Brain microvascular endothelial cell (primary cell): ENCODE results near the gene ECT2L.

Experiments
- DNase-seq: peaks from one replicate; pipeline ENCODE4 v3.0.0-alpha.2; 2020
- H3K27ac ChIP-seq: fragments of 250-450 bp; sonication (Bioruptor Pico); 2 replicates; pipeline ENCODE4 v1.5.1; 2020; ENCODE audit warnings: mild to moderate bottlenecking, moderate library complexity
- H3K27me3 ChIP-seq: fragments of 250-450 bp; sonication (Bioruptor Pico); replicated peaks from 2 replicates; pipeline ENCODE4 v1.5.1; 2020; ENCODE audit warnings: mild to moderate bottlenecking
- H3K36me3 ChIP-seq: fragments of 250-450 bp; sonication (Bioruptor Pico); replicated peaks from 2 replicates; pipeline ENCODE4 v1.5.1; 2020; ENCODE audit warnings: mild to moderate bottlenecking
- H3K4me3 ChIP-seq: 2 replicates; pipeline ENCODE4 v1.5.1; 2011; ENCODE audit warnings: low read depth, mild to moderate bottlenecking, control low read depth, low read length, moderate library complexity
- in situ Hi-C: cut with HindIII; loops from 2 replicates; pipeline ENCODE4 v1.10.0; 2017; ENCODE audit warnings: low sequenced_read_pairs, low pct_ligation_motif_present
- TF ChIP-seq, protein P1 (sequence below): IDR thresholded peaks from 2 replicates; pipeline ENCODE4 v1.5.1; 2011; ENCODE audit warnings: low read depth, mild to moderate bottlenecking, moderate library complexity, low read length, control low read depth, inconsistent platforms; ENCODE audit errors: missing control alignments

ECT2L gene

DNA sequence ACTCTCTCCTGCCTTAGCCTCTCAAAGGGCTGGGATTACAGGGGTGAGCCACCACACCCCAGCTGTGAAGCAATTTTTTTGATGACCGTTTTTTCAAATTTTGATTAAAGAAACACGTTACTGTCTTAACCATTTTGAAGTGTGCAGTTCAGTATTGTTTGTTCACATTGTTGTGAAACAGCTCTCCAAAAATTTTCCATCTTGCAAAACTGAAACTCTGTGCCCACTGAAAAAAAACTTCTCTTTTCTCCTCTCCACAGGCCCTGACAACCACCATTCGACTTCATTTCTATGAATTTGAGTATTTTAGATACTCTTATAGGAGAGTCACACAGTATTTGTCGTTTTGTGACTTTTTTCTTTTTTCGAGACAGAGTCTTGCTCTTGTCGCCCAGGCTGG is 53.9 kb downstream of the ECT2L start:
- TF ChIP-seq, protein P1, sequence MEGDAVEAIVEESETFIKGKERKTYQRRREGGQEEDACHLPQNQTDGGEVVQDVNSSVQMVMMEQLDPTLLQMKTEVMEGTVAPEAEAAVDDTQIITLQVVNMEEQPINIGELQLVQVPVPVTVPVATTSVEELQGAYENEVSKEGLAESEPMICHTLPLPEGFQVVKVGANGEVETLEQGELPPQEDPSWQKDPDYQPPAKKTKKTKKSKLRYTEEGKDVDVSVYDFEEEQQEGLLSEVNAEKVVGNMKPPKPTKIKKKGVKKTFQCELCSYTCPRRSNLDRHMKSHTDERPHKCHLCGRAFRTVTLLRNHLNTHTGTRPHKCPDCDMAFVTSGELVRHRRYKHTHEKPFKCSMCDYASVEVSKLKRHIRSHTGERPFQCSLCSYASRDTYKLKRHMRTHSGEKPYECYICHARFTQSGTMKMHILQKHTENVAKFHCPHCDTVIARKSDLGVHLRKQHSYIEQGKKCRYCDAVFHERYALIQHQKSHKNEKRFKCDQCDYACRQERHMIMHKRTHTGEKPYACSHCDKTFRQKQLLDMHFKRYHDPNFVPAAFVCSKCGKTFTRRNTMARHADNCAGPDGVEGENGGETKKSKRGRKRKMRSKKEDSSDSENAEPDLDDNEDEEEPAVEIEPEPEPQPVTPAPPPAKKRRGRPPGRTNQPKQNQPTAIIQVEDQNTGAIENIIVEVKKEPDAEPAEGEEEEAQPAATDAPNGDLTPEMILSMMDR: no peak
- in situ Hi-C loops: no loop called here
- H3K27ac ChIP-seq: no peak overlapping the region
- DNase-seq: no peak
- H3K27me3 ChIP-seq: no peaks in the 10 kb centered on the region
- H3K4me3 ChIP-seq: no peak overlapping the region
- no peaks in the 10 kb centered on the region for H3K36me3 ChIP-seq

DNA sequence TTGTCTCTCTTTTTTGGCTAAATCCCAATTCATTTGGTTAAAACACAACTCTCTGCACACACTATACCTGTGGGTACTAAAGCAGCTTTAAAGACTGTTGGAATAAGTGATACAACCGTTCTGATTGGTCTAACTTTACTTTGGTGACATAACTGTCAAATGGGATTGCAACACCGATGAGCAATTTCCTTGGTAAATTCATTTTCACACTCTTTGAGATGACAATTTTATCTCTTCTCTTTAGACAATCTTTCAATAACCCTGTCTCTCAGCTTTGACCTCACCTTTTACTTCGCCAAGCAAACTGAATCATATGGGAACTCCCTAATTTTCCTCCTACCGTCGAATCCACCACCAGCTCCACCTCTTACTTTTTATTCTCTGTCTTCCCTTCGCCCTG is 60.8 kb downstream of the ECT2L start:
- in situ Hi-C loops: no loop called here
- H3K4me3 ChIP-seq: no peak overlapping the region
- H3K27ac ChIP-seq: no peak overlapping the region
- H3K36me3 ChIP-seq: no peaks in the 10 kb centered on the region
- TF ChIP-seq, protein P1: no peak
- H3K27me3 ChIP-seq: no peaks in the 10 kb centered on the region
- no peak for DNase-seq

DNA sequence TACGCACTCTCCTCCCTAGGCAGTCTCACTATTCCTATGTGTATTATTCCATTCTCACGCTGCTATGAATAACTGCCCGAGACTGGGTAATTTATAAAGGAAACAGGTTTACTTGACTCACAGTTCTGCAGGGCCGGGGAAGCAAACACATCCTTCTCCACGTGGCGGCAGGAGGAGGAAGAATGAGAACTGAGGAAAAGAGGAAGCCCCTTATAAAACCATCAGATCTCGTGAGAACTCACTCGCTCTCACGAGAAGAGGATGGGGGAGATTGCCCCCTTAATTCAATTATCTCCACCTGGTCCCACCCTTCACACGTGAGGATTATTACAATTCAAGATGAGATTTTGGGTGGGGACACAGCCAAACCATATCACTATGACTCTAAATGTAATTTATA is 61.9 kb downstream of the ECT2L start:
- no peak overlapping the region for H3K27ac ChIP-seq
- TF ChIP-seq, protein P1: no peak
- no peaks in the 10 kb centered on the region for H3K36me3 ChIP-seq
- no peak overlapping the region for H3K4me3 ChIP-seq
- in situ Hi-C loops: no loop called here
- DNase-seq: no peak
- no peaks in the 10 kb centered on the region for H3K27me3 ChIP-seq

DNA sequence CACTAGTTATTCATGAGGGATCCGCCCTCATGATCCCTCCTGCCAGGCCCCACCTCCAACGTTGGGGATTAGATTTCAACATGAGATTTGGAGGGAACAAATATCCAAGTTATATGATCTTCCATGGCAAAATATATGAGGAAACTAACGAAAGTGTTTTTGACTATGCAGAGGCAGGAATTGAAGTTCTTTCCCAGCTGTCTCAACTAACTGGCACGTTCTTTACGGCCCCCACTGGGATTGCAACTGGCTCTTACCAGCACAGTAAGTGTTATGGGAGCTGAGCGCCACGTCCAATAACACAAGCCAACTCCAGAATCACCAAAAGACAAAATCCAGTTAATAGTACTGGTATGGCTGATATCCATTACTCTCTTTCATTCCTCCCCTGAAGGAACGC is 66.6 kb downstream of the ECT2L start:
- in situ Hi-C loops: no loop called here
- H3K27ac ChIP-seq: no peak overlapping the region
- TF ChIP-seq, protein P1: no peak
- H3K27me3 ChIP-seq: no peaks in the 10 kb centered on the region
- H3K36me3 ChIP-seq: no peaks in the 10 kb centered on the region
- H3K4me3 ChIP-seq: no peak overlapping the region
- no peak for DNase-seq

DNA sequence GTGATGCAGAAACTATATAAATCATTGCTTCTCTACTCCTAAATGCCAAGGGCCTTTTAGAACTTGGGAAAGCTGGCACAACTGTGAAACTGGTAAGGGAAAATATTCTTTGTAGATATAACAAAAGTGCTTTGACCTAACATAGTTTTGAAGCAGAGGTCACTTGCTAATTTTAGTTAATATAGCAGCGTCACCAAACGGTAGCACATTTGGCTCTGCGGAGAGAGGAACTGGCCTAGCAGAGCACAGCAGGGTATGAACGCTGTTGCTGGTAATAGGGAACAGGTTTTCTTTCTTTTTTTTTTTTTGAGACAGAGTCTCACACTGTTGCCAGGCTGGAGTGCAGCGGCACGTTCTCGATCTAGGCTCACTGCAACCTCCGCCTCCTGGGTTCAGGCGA is 67.4 kb downstream of the ECT2L start:
- H3K27me3 ChIP-seq: no peaks in the 10 kb centered on the region
- no peak overlapping the region for H3K4me3 ChIP-seq
- no peak overlapping the region for H3K27ac ChIP-seq
- H3K36me3 ChIP-seq: no peaks in the 10 kb centered on the region
- in situ Hi-C loops: no loop called here
- TF ChIP-seq, protein P1: no peak
- no peak for DNase-seq

DNA sequence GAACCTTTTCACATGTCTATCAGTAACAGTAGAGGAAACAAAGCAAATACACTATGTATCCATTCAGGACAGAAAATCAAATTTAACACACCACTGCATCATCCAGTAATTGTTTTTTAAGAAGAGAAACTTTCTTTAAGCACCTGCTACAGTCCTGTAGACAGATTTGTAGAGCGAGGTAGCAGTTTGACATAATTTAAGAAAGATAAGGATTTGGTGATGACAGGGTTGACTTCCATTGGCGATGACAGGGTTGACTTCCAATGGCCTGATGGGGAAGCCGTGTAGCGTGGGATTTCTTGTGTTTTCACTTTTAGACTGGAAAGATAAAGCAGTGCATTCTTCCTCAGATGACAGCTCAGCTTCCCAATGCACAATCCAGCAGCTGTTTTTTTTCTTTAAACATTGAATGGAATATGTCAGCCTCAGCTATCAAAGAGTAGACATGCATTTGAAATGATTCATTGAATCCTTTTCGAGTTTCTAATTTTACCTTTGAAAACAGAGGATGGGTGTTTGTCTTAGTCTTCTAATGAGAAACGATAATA is 68.5 kb downstream of the ECT2L start:
- in situ Hi-C loops: no loop called here
- Histone ChIP-seq H3K27ac (no peak overlapping the region), H3K27me3 (no peaks in the 10 kb centered on the region), H3K4me3 (no peak overlapping the region), H3K36me3 (no peaks in the 10 kb centered on the region)
- TF ChIP-seq, protein P1: no peak
- DNase-seq: peak; percentile 53
